K562 (cell line): ENCODE results near the gene PLCD1. TPM values are rescaled to one million over a fixed set of nuclear protein-coding genes. Genes with fewer than 3 reads are reported as not detected.
A peak's percentile ranks its signal among the peaks of the same experiment; 100 is the strongest.

Source experiments
- CBFA2T3 ChIP-seq: fragments of 450-650 bp; IDR thresholded peaks from 2 replicates; pipeline ENCODE4 v1.6.1; 2017
- CBX8 ChIP-seq: fragments of 200-600 bp; sonication (generic); IDR thresholded peaks from 2 replicates; pipeline ENCODE4 v1.6.1; 2012; ENCODE audit warnings: borderline replicate concordance, mixed run types, low read depth, mild to moderate bottlenecking, moderate library complexity, mixed read lengths, low read length, control low read depth, inconsistent platforms; ENCODE audit not compliant: poor library complexity, severe bottlenecking; ENCODE audit errors: extremely low read depth
- CTCF ChIP-seq, 3 experiments: IDR thresholded peaks in 2 of 3; conservative IDR thresholded peaks in 1 of 3; 2 replicates each; pipeline ENCODE4 v1.5.1; 2011 to 2012; ENCODE audit warnings: low read length in 3 of 3, mild to moderate bottlenecking in 3 of 3, control low read depth in 2 of 3, improper control_type of control experiment in 1 of 3, inconsistent platforms in 1 of 3, low read depth in 1 of 3, mixed read lengths in 1 of 3, moderate library complexity in 1 of 3; ENCODE audit not compliant: insufficient read depth in 2 of 3
- E2F5 ChIP-seq: sonication (generic); formaldehyde crosslinking; IDR thresholded peaks from 2 replicates; pipeline ENCODE4 v1.8.0; 2022; ENCODE audit warnings: mild to moderate bottlenecking, missing genetic modification reagents
- EP300 ChIP-seq: IDR thresholded peaks from 2 replicates; pipeline ENCODE4 v1.6.1; 2012; ENCODE audit warnings: low read length, improper control_type of control experiment
- HMGXB4 ChIP-seq: sonication (generic); formaldehyde crosslinking; IDR thresholded peaks from 2 replicates; pipeline ENCODE4 v1.8.1; 2023; ENCODE audit warnings: mild to moderate bottlenecking, missing genetic modification reagents
- KDM1A ChIP-seq, 2 experiments: fragments of 450-650 bp; IDR thresholded peaks; 2 replicates each; pipeline ENCODE4 v1.6.1; 2016; ENCODE audit warnings: mild to moderate bottlenecking in 2 of 2
- NCOA1 ChIP-seq: fragments of 450-650 bp; IDR thresholded peaks from 2 replicates; pipeline ENCODE4 v1.6.1; 2016; ENCODE audit warnings: low read depth
- SAFB ChIP-seq: fragments of 200-400 bp; formaldehyde crosslinking; IDR thresholded peaks from 2 replicates; pipeline ENCODE4 v1.6.1; 2017; ENCODE audit warnings: low read depth, low read length, borderline replicate concordance
- SREBF1 ChIP-seq: fragments of 150-350 bp; IDR thresholded peaks from 2 replicates; pipeline ENCODE4 v1.6.1; 2014; ENCODE audit warnings: antibody characterized with exemption, low read depth, low read length, borderline replicate concordance
- SUPT5H ChIP-seq: fragments of 450-650 bp; IDR thresholded peaks from 2 replicates; pipeline ENCODE4 v1.6.1; 2016
- ZBTB1 ChIP-seq: sonication (generic); formaldehyde crosslinking; IDR thresholded peaks from 2 replicates; pipeline ENCODE4 v1.8.1; 2023; ENCODE audit warnings: missing genetic modification reagents, low read depth, mild to moderate bottlenecking, borderline replicate concordance
- ZC3H4 ChIP-seq: sonication (generic); formaldehyde crosslinking; IDR thresholded peaks from 2 replicates; pipeline ENCODE4 v1.9.0; 2021; ENCODE audit warnings: missing genetic modification reagents, borderline replicate concordance
- ZNF133 ChIP-seq: fragments of 250-450 bp; sonication (Bioruptor Pico); IDR thresholded peaks from 2 replicates; pipeline ENCODE4 v1.4.0; 2020; ENCODE audit warnings: mild to moderate bottlenecking
- ZNF23 ChIP-seq: fragments of 250-450 bp; sonication (Bioruptor Pico); IDR thresholded peaks from 2 replicates; pipeline ENCODE4 v1.4.0; 2020; ENCODE audit warnings: mild to moderate bottlenecking
- ZNF282 ChIP-seq: sonication (generic); formaldehyde crosslinking; IDR thresholded peaks from 2 replicates; pipeline ENCODE4 v1.8.1; 2023; ENCODE audit warnings: missing genetic modification reagents
- ZNF316 ChIP-seq: fragments of 450-650 bp; IDR thresholded peaks from 2 replicates; pipeline ENCODE4 v1.6.1; 2016
- ZNF512 ChIP-seq: IDR thresholded peaks from 2 replicates; pipeline ENCODE4 v1.6.1; 2016; ENCODE audit warnings: missing genetic modification characterization, missing compliant biosample characterization
- ZNF79 ChIP-seq: fragments of 250-450 bp; sonication (Bioruptor Pico); IDR thresholded peaks from 2 replicates; pipeline ENCODE4 v1.4.0; 2020; ENCODE audit warnings: low read depth, mild to moderate bottlenecking, moderate library complexity
- polyA plus RNA-seq, 8 experiments: library from polyadenylated mRNA; depleted of rRNA in 4 of 8; stranded (reverse) in 5 of 8; unstranded in 3 of 8; fragments of >200 nt; fragmentation: Nextera tagmentation in 2 of 8; fragmentation: Illumina TruSeq in 1 of 8; extraction: Ambion mirVana in 2 of 8; extraction: Trizol in 1 of 8; gene quantifications; 2 replicates each; pipeline versions ENCODE4 v1.2.1 to v1.2.3, GENCODE V29; 2011 to 2014; ENCODE audit warnings: inconsistent platforms in 1 of 8, missing spikeins in 1 of 8
- total RNA-seq, 7 experiments: library from RNA; depleted of rRNA in 6 of 7; stranded (reverse); fragments of >200 nt in 6 of 7; fragmentation: Illumina TruSeq in 2 of 7; extraction: Trizol in 2 of 7; gene quantifications; 2 replicates each; pipeline versions ENCODE4 v1.2.1 to v1.2.3, GENCODE V29; 2011 to 2021; ENCODE audit warnings: low replicate concordance in 1 of 7

PLCD1 gene
- total and polyA plus RNA-seq, 9 of the 15 experiments (the other 6 are each of a cell fraction or from before 2014, with no cell fraction given), result 5.4 to 209 (median 116) TPM

GRCh38 chr3:38019658-38020341 is 9.6 kb downstream of the PLCD1 start (continued):
- no peak for TF ChIP-seq ZNF512 (tag)
- TF ChIP-seq SUPT5H, result peak; percentile 23
- TF ChIP-seq ZNF23 (CRISPR knock-in tag), result no peak
- TF ChIP-seq ZNF282, result no peak
- TF ChIP-seq KDM1A (IDR thresholded peaks at IDR 0.05), result no peak
- TF ChIP-seq ZNF79, result no peak
- TF ChIP-seq SREBF1, result no peak
- no peak for TF ChIP-seq HMGXB4
- no peak for TF ChIP-seq ZBTB1 (CRISPR knock-in tag)
- no peak for TF ChIP-seq CBX8
- TF ChIP-seq CBFA2T3, result peak; percentile 78
- TF ChIP-seq CTCF (IDR thresholded peaks at IDR 0.05 in 2 of 3, conservative IDR thresholded peaks at IDR 0.05 in 1 of 3; ENCODE audit: insufficient read depth in 2 of 3, low read depth in 1 of 3, low read length in 3 of 3), result peak in 2 of 3 experiments; percentile 11 to 29; a peak in 2 of 6 replicates
- TF ChIP-seq ZNF316, result no peak
- TF ChIP-seq SAFB, result no peak
- no peak for TF ChIP-seq E2F5 (CRISPR knock-in tag)
- no peak for TF ChIP-seq ZNF133
- TF ChIP-seq EP300, result 0 out of 2 replicates have a peak, but pooled peaks have one; percentile 34
- no peak for TF ChIP-seq ZC3H4
- TF ChIP-seq NCOA1, result no peak
